ENCODE measurements around the gene MARCOL. TPM values are rescaled to one million over a fixed set of nuclear protein-coding genes. Genes with fewer than 3 reads are reported as not detected.

Gene MARCOL
- not detected for total RNA-seq

GRCh38 chr5:148238418-148238794, at the start of gene MARCOL:
TSS of gene MARCOL (plus strand) at chr5:148238525. CDS start at chr5:148238598, 73 bp downstream.
- DNase-seq (ENCODE audit: low spot score in 2 of 2) (no peak), FAIRE-seq (no peak)

GRCh38 chr5:148191010-148191409, 47.3 kb upstream of the MARCOL start:
- DNase-seq (ENCODE audit: low spot score in 2 of 2), result no peak
- FAIRE-seq, result no peak

DNA sequence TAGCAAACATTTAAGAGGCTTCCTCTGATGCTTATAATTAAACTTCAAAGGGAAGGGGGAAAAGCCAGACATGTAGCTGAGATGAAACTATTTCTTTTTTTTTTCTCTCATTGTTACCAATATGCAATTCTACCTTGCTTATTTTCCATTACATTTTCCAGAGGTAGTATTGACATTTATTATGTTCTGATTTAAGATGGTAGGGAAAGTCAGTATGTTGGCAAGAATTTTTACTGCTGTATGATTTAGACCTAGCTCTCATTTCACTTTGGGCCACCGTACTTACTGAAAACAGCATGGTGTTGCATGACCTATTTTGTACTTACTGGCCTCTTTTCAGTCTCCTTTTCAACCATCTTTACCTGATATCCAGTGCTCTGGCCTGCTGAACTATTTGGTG, 45.1 kb upstream of the MARCOL start:
- FAIRE-seq, result no peak

GRCh38 chr5:148201151-148201550, 37.2 kb upstream of the MARCOL start:
- DNase-seq (ENCODE audit: low spot score in 2 of 2), result no peak

More for the DNA sequence above, 45.1 kb upstream of the MARCOL start:
- DNase-seq (ENCODE audit: low spot score in 2 of 2), result no peak

DNA sequence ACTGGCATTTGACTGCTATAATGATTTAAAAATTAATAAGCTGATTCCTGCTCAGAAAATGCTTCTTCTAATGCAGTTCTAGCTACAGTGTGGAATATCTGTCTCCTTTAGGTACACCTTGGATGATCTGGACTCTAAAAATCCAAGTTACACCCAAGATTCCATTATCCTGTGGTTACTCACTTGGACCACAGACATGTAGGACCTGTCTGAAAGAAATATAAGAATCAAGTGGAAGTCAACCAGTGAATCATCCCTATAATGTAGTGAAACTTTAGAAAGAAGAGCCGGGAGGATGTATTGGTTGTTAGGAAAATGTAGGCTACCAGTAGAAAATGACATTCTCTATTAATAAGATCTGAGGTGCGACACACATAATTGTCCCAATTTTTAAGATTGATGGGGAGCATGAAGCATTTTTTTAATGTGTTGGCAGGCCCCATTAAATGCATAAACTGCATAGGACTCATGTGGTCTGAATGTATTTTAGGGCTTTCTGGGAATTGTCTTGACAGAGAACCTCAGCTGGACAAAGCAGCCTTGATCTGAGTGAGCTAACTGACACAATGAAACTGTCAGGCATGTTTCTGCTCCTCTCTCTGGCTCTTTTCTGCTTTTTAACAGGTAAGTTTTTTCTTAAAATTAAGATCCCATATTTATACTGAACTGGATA, 35.7 kb upstream of the MARCOL start, which contains the start of gene SPINK6:
Gene SPINK6, plus strand, starts transcription at position 512 of the 673 bp plus-strand sequence. Its CDS starts 55 bp downstream, at position 567.
- no peak for FAIRE-seq
- no peak for DNase-seq (ENCODE audit: low spot score in 2 of 2)

More at GRCh38 chr5:148201151-148201550, 37.2 kb upstream of the MARCOL start:
- FAIRE-seq, result no peak

GRCh38 chr5:148205044-148205806, 33.1 kb upstream of the MARCOL start:
- DNase-seq (ENCODE audit: low spot score in 2 of 2) (no peak), FAIRE-seq (no peak)

GRCh38 chr5:148205865-148206264, 32.5 kb upstream of the MARCOL start:
- FAIRE-seq (no peak), DNase-seq (ENCODE audit: low spot score in 2 of 2) (no peak)

DNA sequence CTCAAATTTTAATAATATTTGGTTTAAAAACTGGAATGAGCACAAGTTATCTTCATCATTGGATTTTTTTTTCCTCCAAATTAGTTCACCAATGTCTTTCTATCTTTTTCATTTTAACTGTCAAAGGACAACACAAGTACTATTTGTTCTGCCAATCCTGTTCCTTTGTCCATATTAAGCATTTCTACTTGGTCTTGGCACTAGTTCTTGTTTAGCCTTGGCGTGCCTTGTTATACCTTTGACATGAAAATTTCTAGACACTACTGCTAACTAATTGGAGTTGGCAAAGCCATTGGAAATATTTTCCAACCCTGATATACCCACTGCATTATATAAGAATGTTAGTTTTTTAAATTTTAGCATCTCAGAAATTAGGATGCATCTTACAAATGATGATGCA, 31.7 kb upstream of the MARCOL start:
- FAIRE-seq, result no peak
- no peak for DNase-seq (ENCODE audit: low spot score in 2 of 2)

GRCh38 chr5:148208226-148208625, 30.1 kb upstream of the MARCOL start:
- peak; percentile 6 for FAIRE-seq
- DNase-seq (ENCODE audit: low spot score in 2 of 2), result no peak

GRCh38 chr5:148209151-148209770, 29.1 kb upstream of the MARCOL start:
- FAIRE-seq (no peak), DNase-seq (ENCODE audit: low spot score in 2 of 2) (no peak)

DNA sequence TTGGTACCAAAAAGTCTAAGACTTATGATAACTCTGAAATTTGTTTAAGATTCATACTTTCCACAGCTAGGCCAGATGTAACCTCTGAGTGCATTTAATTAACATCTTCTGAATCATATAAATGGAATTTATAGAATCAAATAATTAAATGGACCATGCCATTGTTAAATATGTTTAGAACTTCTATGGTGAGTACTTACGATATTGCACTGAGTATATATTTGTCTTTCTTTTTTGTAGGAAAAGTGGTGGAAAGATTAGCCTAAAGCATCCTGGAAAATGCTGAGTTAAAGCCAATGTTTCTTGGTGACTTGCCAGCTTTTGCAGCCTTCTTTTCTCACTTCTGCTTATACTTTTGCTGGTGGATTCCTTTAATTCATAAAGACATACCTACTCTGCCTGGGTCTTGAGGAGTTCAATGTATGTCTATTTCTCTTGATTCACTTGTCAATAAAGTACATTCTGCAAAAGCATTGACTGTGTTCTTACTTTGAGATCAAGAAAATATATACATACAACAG, 23.6 kb upstream of the MARCOL start:
- FAIRE-seq (no peak), DNase-seq (ENCODE audit: low spot score in 2 of 2) (no peak)

DNA sequence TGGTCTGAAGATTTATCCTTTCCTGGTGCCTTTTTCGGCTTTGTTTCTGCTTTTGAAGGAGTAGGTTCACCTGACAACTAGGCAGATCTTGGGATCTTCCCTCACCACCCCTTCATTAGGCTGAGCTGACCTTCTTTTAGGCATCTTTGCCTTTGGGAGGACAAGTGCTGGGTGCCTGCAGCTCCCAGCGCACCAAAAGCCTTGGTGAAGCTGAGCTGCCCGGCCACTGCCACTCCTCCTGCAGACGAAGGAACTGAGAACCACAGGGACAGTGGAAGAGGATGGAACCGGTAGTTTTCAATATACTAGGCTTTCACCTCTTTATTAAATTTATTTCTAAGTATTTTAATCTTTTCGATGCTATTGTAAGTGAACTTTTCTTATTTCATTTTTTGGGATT, 16.8 kb upstream of the MARCOL start:
- DNase-seq (ENCODE audit: low spot score in 2 of 2) (no peak), FAIRE-seq (no peak)

DNA sequence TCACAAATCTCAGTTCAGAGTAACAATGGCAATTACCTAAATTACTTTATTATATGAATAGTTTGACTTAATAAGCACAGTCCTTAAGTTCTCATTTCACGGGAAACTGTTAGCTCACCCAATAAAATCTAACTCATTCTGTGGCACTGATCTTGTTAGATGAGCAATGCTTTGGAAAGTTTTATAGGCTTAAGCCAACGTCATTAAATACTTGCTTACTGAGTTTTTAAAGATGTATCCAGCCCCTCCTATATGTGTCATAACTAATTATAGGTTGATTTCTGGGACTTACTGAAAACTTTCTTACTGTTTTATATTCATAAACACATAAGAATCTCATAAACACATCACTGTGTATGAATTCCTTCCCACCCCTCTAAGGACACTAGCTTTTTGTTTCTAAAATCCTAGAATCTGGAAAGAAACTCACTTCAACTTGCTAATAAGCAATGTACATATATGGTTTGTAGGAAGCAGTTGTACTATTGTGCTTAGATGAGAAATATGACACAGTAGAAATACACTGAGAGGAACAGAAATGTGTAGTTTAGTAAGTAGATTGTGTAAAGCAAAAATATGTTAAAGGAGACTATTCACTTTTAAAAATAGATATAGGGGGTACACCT, 14.1 kb upstream of the MARCOL start:
- no peak for FAIRE-seq
- DNase-seq (ENCODE audit: low spot score in 2 of 2), result no peak

GRCh38 chr5:148228392-148228984, 9.8 kb upstream of the MARCOL start:
- DNase-seq (ENCODE audit: low spot score in 2 of 2) (no peak), FAIRE-seq (no peak)

- FAIRE-seq, result no peak
Measured at GRCh38 chr5:148229840-148230239, 8.5 kb upstream of the MARCOL start.

DNA sequence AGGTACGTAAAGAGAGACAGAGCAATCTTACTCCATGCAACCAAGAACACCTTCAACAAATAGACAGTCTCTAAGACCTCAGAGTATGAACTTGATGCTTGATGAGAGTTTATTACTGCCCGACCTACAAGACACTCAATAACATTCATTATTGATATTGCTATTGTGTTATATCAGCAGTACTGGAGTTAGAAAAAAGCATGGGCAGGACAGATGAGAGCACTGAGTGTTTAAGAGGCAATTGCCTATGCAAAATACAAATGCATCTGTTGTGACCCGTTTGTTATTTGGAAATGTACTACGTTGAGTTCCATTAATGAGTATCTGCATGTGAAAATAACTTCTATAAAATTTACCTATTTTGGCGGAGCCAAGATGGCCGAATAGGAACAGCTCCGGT, 8.1 kb upstream of the MARCOL start:
- DNase-seq (ENCODE audit: low spot score in 2 of 2) (no peak), FAIRE-seq (no peak)

More at GRCh38 chr5:148229840-148230239, 8.5 kb upstream of the MARCOL start:
- DNase-seq (ENCODE audit: low spot score in 2 of 2), result no peak

DNA sequence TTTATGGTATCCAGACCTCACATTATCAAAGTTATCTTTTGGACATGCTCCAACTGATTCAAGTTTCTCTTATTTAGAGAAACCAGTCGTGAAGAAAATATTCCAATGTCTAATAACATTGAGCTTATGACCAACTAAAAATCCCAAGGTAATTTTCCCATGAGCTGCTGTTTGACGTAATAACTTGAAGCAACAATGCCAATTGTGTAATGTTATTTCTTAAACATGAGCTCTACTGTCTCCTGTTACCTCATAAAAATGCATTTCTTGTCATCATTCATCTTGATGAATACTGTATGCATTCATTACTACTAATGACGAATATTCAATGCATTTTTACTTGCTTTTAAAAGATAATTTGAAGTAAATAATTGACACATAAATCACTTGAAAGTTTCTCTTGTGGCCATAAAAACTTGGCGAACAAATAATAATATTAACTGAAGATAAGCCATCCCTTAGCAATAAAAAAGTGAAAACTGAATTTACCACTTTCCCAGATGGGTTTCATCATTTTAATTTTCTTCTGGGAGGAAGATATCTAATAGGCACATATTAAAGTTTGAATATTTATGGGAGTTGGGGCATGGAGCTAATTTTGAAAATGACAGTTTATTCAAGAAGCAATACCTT, 424 bp upstream of the MARCOL start:
- DNase-seq (ENCODE audit: low spot score in 2 of 2), result no peak
- no peak for FAIRE-seq

GRCh38 chr5:148248894-148249293, 10.6 kb downstream of the MARCOL start:
- DNase-seq (ENCODE audit: low spot score in 2 of 2), result no peak
- no peak for FAIRE-seq

DNA sequence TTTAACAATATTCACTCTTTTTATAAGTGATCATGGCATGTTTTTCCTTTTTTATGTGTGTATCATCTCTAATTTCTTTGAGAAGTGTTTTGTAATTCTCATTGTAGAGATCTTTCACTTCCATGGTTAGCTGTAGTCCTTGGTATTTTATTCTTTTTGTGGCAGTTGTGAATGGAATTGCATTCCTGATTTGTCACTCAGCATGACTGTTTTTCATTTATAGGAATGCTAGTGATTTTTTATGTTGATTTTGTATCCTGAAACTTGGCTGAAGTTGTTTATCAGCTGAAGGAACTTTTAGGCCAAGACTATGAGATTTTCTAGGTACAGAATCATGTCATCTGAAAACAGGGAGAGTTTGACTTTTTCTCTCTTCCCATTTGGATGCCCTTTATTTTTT, 17.1 kb downstream of the MARCOL start:
- FAIRE-seq, result no peak
- no peak for DNase-seq (ENCODE audit: low spot score in 2 of 2)

GRCh38 chr5:148259288-148259687, 21.0 kb downstream of the MARCOL start:
- DNase-seq (ENCODE audit: low spot score in 2 of 2) (no peak), FAIRE-seq (no peak)
